Effector memory CD4-positive, alpha-beta T cell (primary cell): ENCODE data around the gene B4GALNT1.

ENCODE experiments used
- DNase-seq, 3 donors: peaks; one replicate each; pipeline ENCODE4 v3.0.0-alpha.2; 2020
- H3K27ac ChIP-seq: 2 replicates; pipeline ENCODE4 v1.7.0; 2013; ENCODE audit warnings: mild to moderate bottlenecking, low read length, moderate library complexity; ENCODE audit not compliant: insufficient read depth, poor library complexity, severe bottlenecking
- H3K27me3 ChIP-seq: replicated peaks from 2 replicates; pipeline ENCODE4 v1.7.0; 2013; ENCODE audit warnings: mild to moderate bottlenecking, low read length; ENCODE audit not compliant: insufficient read depth, control insufficient read depth, poor library complexity, severe bottlenecking
- H3K36me3 ChIP-seq: 2 replicates; pipeline ENCODE4 v1.7.0; 2013; ENCODE audit warnings: mild to moderate bottlenecking, low read length, moderate library complexity; ENCODE audit not compliant: control insufficient read depth, insufficient read depth
- H3K4me1 ChIP-seq: 2 replicates; pipeline ENCODE4 v1.7.0; 2013; ENCODE audit warnings: low read length, mild to moderate bottlenecking; ENCODE audit not compliant: control insufficient read depth, insufficient read depth, poor library complexity, severe bottlenecking
- H3K4me3 ChIP-seq: 2 replicates; pipeline ENCODE4 v1.7.0; 2013; ENCODE audit warnings: low read length, low read depth, mild to moderate bottlenecking; ENCODE audit not compliant: insufficient read depth, poor library complexity, severe bottlenecking
- H3K9me3 ChIP-seq: 2 replicates; pipeline ENCODE4 v1.7.0; 2013; ENCODE audit warnings: mild to moderate bottlenecking, low read length, moderate library complexity; ENCODE audit not compliant: control insufficient read depth

The B4GALNT1 gene

DNA sequence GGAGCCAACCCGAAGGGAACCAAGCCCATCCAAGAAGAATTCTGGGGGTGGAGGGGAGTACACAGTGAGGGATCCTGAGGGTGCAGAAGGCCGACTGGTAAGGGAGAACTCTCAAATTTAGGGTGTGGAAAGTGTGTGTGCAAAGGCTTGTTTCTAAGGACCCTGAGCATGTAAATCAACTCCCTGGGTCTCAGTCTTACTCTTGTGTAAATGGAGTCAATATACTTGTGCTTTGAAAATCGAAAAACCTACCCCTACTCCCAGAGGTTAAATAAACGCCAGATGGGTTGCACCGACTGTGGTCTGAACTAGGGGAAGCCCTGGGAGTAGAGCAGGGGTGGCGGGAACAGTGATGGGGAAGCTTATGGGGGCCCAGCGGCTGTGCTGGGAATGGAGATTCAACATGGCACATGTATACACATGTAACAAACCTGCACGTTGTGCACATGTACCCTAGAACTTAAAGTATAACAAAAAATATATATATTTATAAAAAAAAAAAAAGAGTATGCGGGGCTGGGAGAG lies 6.0 kb downstream of the B4GALNT1 start:
- Histone ChIP-seq H3K4me1 (peaks cover 12% of the 10 kb centered on the region), H3K27ac (no peak overlapping the region), H3K9me3 (no peaks in the 10 kb centered on the region), H3K4me3 (no peak overlapping the region), H3K36me3 (no peaks in the 10 kb centered on the region), H3K27me3 (peaks cover 83% of the 10 kb centered on the region)
- no peak for DNase-seq

GRCh38 chr12:57626111-57626920 lies 6.7 kb downstream of the B4GALNT1 start:
- no peak for DNase-seq
- H3K9me3 ChIP-seq: no peaks in the 10 kb centered on the region
- H3K27ac ChIP-seq: no peak overlapping the region
- no peak overlapping the region for H3K4me3 ChIP-seq
- H3K4me1 ChIP-seq: peaks cover 14% of the 10 kb centered on the region
- H3K27me3 ChIP-seq: peaks cover 83% of the 10 kb centered on the region
- no peaks in the 10 kb centered on the region for H3K36me3 ChIP-seq

- H3K36me3 ChIP-seq: no peaks in the 10 kb centered on the region
- H3K4me1 ChIP-seq: peaks cover 23% of the 10 kb centered on the region
- no peak overlapping the region for H3K4me3 ChIP-seq
- H3K27ac ChIP-seq: no peak overlapping the region
- H3K9me3 ChIP-seq: no peaks in the 10 kb centered on the region
- no peak for DNase-seq
- H3K27me3 ChIP-seq: peaks cover 85% of the 10 kb centered on the region
Measured at GRCh38 chr12:57625261-57626032, 7.6 kb downstream of the B4GALNT1 start.

DNA sequence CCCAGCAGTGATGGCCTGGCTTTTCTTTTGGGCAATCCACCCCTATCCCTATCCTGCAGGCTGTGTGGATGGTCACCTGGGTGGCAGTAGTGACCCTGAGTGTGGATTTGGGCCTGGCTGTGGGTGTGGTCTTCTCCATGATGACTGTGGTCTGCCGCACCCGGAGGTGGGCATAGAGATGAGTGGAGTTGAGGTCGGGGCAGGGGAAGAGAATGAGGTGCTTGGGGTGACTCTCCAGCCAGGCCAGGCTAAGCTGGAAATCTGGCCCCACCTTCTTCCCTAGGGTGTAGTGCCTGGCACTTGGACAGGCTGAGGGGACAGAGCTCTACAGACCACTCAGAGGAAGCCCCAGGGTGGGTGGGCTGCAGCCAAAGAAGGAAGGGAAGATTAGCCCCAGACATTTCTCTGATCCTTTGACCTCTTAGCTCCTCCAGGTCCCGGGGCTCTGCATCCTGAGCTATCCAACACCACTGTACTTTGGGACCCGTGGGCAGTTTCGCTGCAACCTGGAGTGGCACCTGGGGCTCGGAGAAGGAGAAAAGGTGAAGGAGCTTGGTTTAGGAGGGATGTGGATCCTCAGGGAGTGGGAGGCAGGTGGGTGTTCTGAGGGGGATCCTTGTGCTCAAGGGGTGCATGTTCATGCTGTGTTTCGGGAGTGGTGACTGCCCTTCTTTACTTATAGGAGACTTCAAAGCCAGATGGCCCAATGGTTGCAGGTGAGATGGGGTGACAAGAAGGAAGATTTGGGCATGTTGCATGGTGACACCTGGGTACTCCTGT lies 8.4 kb downstream of the B4GALNT1 start:
- peaks cover 91% of the 10 kb centered on the region for H3K27me3 ChIP-seq

DNA sequence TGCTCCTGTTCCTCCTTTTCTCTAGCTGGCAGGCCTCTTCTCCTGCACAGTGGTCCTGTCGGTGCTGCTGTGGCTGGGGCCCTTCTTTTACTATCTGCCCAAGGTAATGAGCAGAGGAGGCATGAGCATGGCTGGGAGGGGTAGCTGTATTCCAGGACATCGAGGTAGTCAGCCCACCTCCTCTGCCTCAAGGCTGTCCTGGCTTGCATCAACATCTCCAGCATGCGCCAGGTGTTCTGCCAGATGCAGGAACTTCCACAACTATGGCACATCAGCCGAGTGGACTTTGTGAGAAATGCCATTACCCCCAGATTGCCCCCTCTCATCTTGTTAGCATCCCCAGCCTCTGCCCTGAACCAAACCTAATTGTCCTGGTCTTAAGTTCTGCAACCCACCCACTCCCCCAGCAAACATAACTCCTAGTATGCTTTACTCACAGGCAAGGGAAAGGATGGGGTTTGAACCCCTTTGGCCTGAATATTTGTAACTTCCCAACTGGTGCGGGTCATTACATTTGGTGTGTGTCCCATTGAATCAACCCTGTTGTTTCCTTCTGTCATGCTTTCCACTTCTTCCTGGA lies 9.1 kb downstream of the B4GALNT1 start:
- Histone ChIP-seq H3K27me3 (peaks cover 95% of the 10 kb centered on the region), H3K36me3 (no peaks in the 10 kb centered on the region), H3K27ac (no peak overlapping the region), H3K9me3 (no peaks in the 10 kb centered on the region), H3K4me1 (peaks cover 35% of the 10 kb centered on the region), H3K4me3 (no peak overlapping the region)
- no peak for DNase-seq

More for the DNA sequence above, 8.4 kb downstream of the B4GALNT1 start:
- peaks cover 31% of the 10 kb centered on the region for H3K4me1 ChIP-seq
- H3K36me3 ChIP-seq: no peaks in the 10 kb centered on the region
- H3K4me3 ChIP-seq: no peak overlapping the region
- no peak for DNase-seq
- H3K27ac ChIP-seq: no peak overlapping the region
- no peaks in the 10 kb centered on the region for H3K9me3 ChIP-seq

DNA sequence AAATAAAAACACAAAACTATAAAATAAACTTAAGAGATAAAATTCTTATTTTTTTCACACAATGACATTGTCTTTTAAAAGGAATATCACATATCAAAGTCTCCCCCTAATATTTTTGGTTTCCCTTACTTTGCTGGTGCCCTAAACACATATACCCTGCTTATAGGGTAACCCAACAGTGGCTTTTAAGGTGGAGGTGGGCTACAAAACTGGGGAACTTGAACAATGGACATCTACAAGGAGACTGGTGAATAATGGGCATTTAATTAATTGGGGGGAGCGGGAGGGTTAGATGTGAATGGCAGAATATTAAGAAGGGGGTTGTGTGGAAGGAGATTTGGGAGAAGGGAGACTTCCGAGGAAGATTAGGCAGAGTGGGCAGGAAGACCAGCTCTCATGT lies 9.6 kb downstream of the B4GALNT1 start:
- no peaks in the 10 kb centered on the region for H3K36me3 ChIP-seq
- H3K4me1 ChIP-seq: peaks cover 35% of the 10 kb centered on the region
- no peak overlapping the region for H3K4me3 ChIP-seq
- no peaks in the 10 kb centered on the region for H3K9me3 ChIP-seq
- no peak overlapping the region for H3K27ac ChIP-seq
- peaks cover 91% of the 10 kb centered on the region for H3K27me3 ChIP-seq
- no peak for DNase-seq

DNA sequence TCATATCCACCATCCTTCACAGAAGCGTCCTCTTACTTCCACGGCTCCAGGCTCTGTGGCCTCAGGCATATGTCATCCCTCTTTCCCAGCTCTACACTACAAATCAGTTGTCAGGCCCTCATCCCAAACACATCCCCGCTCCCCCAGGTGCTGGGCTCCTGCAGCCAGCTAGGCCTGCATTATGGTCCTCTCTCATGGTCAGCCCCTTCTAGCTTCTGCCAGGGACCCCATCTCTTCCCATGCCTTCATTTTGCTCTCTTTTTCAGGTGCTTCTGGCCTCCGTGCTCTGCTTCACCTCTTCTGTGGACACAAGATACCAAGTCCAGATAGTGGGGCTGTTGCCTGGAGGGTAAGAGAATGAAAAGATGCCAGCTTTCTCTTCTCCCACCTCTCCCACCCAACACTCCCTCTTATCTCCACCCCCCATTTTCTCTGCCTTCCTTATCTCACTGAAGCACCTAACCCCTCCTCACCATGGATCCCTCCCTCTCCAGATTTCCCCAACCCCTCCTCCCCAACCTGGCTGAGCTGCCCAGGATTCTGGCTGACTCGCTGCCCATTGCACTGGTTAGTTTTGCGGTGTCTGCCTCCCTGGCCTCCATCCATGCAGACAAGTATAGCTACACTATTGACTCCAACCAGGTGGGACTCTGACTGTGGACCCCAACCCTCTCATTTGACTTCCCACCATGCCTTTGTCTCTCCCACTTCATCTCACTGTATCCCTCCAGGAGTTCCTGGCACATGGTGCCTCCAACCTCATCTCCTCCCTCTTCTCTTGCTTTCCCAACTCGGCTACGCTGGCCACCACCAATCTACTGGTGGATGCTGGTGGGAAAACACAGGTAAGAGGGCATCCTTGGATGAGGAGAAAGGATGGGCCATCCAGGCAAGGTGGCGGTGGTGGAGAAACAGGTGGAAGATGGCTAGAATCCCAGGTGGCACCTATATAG lies 10.4 kb downstream of the B4GALNT1 start:
- Histone ChIP-seq H3K4me3 (no peak overlapping the region), H3K4me1 (peaks cover 30% of the 10 kb centered on the region), H3K27ac (no peak overlapping the region), H3K36me3 (no peaks in the 10 kb centered on the region), H3K27me3 (peaks cover 90% of the 10 kb centered on the region), H3K9me3 (no peaks in the 10 kb centered on the region)
- no peak for DNase-seq

DNA sequence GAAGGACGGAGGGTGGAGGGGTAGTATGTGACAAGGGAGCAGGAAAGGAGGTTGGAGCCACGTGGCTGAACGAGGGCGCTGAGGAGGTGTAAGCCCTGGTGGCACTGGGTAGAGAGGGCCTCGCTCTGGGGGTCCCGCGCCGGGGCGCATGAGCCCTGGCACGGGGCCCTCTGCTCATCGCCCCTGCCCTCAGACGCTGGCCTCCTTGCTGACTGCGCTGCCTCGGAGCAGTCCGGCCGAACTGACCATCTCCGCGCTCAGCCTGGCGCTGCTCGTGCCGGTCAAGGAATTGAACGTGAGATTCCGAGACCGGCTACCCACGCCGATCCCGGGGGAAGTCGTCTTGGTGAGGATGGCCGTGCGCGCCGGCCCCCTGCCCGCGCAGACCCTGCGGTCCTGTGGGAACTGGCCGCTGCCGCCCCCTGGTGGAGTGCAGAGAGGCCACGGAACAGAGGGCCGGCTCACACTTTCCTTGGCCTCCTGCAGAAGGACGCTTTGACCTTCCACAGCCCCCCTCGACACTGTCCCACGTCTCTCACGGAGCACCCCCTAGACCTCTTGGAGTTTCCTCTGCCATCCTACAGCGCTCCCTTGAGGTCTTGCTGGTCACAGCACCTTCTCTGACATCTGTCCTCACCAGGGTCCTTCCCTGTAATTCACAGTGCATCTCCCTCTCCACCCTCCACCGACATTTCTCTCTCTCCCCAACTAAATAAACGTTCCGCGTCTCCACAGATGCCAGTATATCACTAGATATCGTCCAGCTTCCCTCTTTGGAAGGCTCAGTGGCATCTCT lies 11.3 kb downstream of the B4GALNT1 start:
- peaks cover 86% of the 10 kb centered on the region for H3K27me3 ChIP-seq
- H3K4me3 ChIP-seq: peak overlapping the region; percentile 55
- H3K9me3 ChIP-seq: no peaks in the 10 kb centered on the region
- H3K36me3 ChIP-seq: no peaks in the 10 kb centered on the region
- no peak overlapping the region for H3K27ac ChIP-seq
- DNase-seq: peak; percentile 20 to 37 (median 21)
- peaks cover 27% of the 10 kb centered on the region for H3K4me1 ChIP-seq
